K562 (cell line): Measurements from ENCODE around the gene HOXC12. TPM values are rescaled to one million over a fixed set of nuclear protein-coding genes. Genes with fewer than 3 reads are reported as not detected.
A peak's percentile ranks its signal among the peaks of the same experiment; 100 is the strongest.

ENCODE experiments used
- ATAC-seq: fragments of 200-7000 bp; cut with Tn5 transposase; 3 replicates; pipeline ENCODE4 v1.9.1; 2020; ENCODE audit warnings: moderate library complexity
- BruUV-seq: library from RNA; stranded (reverse); fragments of 400-500 nt; replicated peaks from 2 replicates; lab custom pipeline; 2021; lab: Mats Ljungman, UMichigan
- CTCF ChIA-PET: fragments of 300-600 bp; formaldehyde crosslinking; extraction: SDS; loops from one replicate; lab custom pipeline; 2021; ENCODE audit warnings: low intra/inter-chr PET ratio; lab: Yijun Ruan, JAX
- POLR2A ChIA-PET: fragments of 300-600, 350-650 bp; sonication (Branson Sonifier 250); formaldehyde crosslinking; extraction: SDS; loops from one replicate; lab custom pipeline; 2021; ENCODE audit warnings: antibody characterized with exemption, inconsistent platforms; lab: Yijun Ruan, JAX
- DNase-seq, 4 experiments: peaks; one replicate each; pipeline versions ENCODE4 v3.0.0 to v3.0.0-alpha.2; 2011 to 2018; ENCODE audit warnings: low spot score in 3 of 4, mixed read lengths in 3 of 4; ENCODE audit errors: extremely low read depth in 1 of 4
- FAIRE-seq: peaks from 2 replicates; lab custom pipeline; 2011; peaks lifted over from hg19 to GRCh38; lab: Jason Lieb, UNC
- H2AFZ ChIP-seq: 2 replicates; pipeline ENCODE4 v1.6.0; 2011; ENCODE audit warnings: low read depth, low read length, control low read depth, inconsistent platforms
- H3K27ac ChIP-seq: fragments of 200-600 bp; 3 replicates; pipeline ENCODE4 v1.8.0; 2011; ENCODE audit warnings: low read depth, mild to moderate bottlenecking, control low read depth, inconsistent platforms, low read length, moderate library complexity, mixed read lengths; ENCODE audit errors: extremely low read depth
- H3K27me3 ChIP-seq, 2 experiments: fragments of 300-600 bp in 1 of 2; 2 replicates in 1 of 2; 3 replicates in 1 of 2; pipeline versions ENCODE4 v1.6.0 to v1.8.0; 2011; ENCODE audit warnings: inconsistent platforms in 2 of 2, low read length in 2 of 2, mild to moderate bottlenecking in 1 of 2, mixed read lengths in 1 of 2, moderate library complexity in 1 of 2; ENCODE audit not compliant: control insufficient read depth in 2 of 2, insufficient read depth in 2 of 2
- H3K36me3 ChIP-seq: fragments of 300-600 bp; 3 replicates; pipeline ENCODE4 v1.8.0; 2011; ENCODE audit warnings: mild to moderate bottlenecking, low read length, inconsistent platforms; ENCODE audit not compliant: control insufficient read depth, insufficient read depth
- H3K4me1 ChIP-seq, 2 experiments: fragments of 200-600 bp in 1 of 2; replicated peaks in 1 of 2; 2 replicates in 1 of 2; 3 replicates in 1 of 2; pipeline versions ENCODE4 v1.5.1 to v1.8.0; 2011; ENCODE audit warnings: inconsistent platforms in 2 of 2, low read length in 2 of 2, mild to moderate bottlenecking in 1 of 2, mixed read lengths in 1 of 2, moderate library complexity in 1 of 2; ENCODE audit not compliant: control insufficient read depth in 2 of 2, insufficient read depth in 2 of 2
- H3K4me2 ChIP-seq: 2 replicates; pipeline ENCODE4 v1.6.1; 2011; ENCODE audit warnings: low read length, control low read depth, inconsistent platforms, mixed read lengths; ENCODE audit not compliant: insufficient read depth
- H3K4me3 ChIP-seq: fragments of 200-600 bp; sonication (generic), shearing (Covaris generic); 2 replicates; pipeline ENCODE4 v1.5.1; 2016; ENCODE audit warnings: control low read depth, inconsistent platforms
- H3K79me2 ChIP-seq: fragments of 200-600 bp; 3 replicates; pipeline ENCODE4 v1.8.0; 2011; ENCODE audit warnings: low read length, inconsistent platforms; ENCODE audit not compliant: control insufficient read depth, insufficient read depth
- H3K9ac ChIP-seq, 2 experiments: 2 replicates each; pipeline versions ENCODE4 v1.6.0 to v1.6.1; 2011; ENCODE audit warnings: low read depth in 2 of 2, low read length in 2 of 2, control low read depth in 1 of 2, inconsistent platforms in 1 of 2, mild to moderate bottlenecking in 1 of 2, mixed read lengths in 1 of 2; ENCODE audit not compliant: insufficient read depth in 1 of 2
- H3K9me1 ChIP-seq: one replicate; pipeline ENCODE4 v1.6.0; 2011; ENCODE audit warnings: inconsistent platforms, mild to moderate bottlenecking, low read length, moderate library complexity; ENCODE audit not compliant: control insufficient read depth, insufficient read depth
- H3K9me3 ChIP-seq: replicated peaks from 2 replicates; pipeline ENCODE4 v1.5.1; 2011; ENCODE audit warnings: low read depth, low read length, inconsistent platforms; ENCODE audit not compliant: control insufficient read depth, insufficient read depth
- H4K20me1 ChIP-seq: replicated peaks from 2 replicates; pipeline ENCODE4 v1.6.1; 2011; ENCODE audit warnings: low read length, inconsistent platforms, mixed read lengths; ENCODE audit not compliant: control insufficient read depth, insufficient read depth
- CEBPB ChIP-seq: fragments of 450-650 bp; IDR thresholded peaks from 2 replicates; pipeline ENCODE4 v1.6.1; 2016; ENCODE audit warnings: missing genetic modification characterization, missing compliant biosample characterization
- GATA2 ChIP-seq: sonication (generic); formaldehyde crosslinking; IDR thresholded peaks from 2 replicates; pipeline ENCODE4 v1.4.0; 2020; ENCODE audit warnings: mild to moderate bottlenecking, missing genetic modification reagents
- POLR2A ChIP-seq: fragments of 450-650 bp; conservative IDR thresholded peaks from 2 replicates; pipeline ENCODE4 v1.6.1; 2016
- RBM14 ChIP-seq: fragments of 200-400 bp; formaldehyde crosslinking; IDR thresholded peaks from 2 replicates; pipeline ENCODE4 v1.6.1; 2018; ENCODE audit warnings: low read depth, mild to moderate bottlenecking, low read length, moderate library complexity, borderline replicate concordance; ENCODE audit not compliant: insufficient read depth
- SMARCE1 ChIP-seq: fragments of 450-650 bp; IDR thresholded peaks from 2 replicates; pipeline ENCODE4 v1.7.1; 2016; ENCODE audit warnings: mild to moderate bottlenecking
- ZSCAN29 ChIP-seq: fragments of 450-650 bp; IDR thresholded peaks from 2 replicates; pipeline ENCODE4 v1.6.1; 2017
- WGBS: fragments of 100-300 bp; shearing (Covaris generic); methylation state at CpG from one replicate; pipeline ENCODE4 v1.1.6; 2016; ENCODE audit warnings: low coverage, mixed read lengths; ENCODE audit not compliant: insufficient coverage; ENCODE audit errors: missing lambda C conversion rate; 5-methylcytosine and 5-hydroxymethylcytosine counted together
- in situ Hi-C: fragments of 300-500 bp; cut with MboI; formaldehyde crosslinking; loops from 4 replicates; pipeline ENCODE4 v1.15.0; 2018; ENCODE audit warnings: inconsistent platforms, mixed read lengths
- intact Hi-C: fragments of 100-400 bp; cut with micrococcal nuclease; formaldehyde crosslinking; loops from 2 replicates; pipeline ENCODE4 v1.14.2; 2022
- polyA plus RNA-seq, 8 experiments: library from polyadenylated mRNA; depleted of rRNA in 4 of 8; stranded (reverse) in 5 of 8; unstranded in 3 of 8; fragments of >200 nt; fragmentation: Nextera tagmentation in 2 of 8; fragmentation: Illumina TruSeq in 1 of 8; extraction: Ambion mirVana in 2 of 8; extraction: Trizol in 1 of 8; gene quantifications; 2 replicates each; pipeline versions ENCODE4 v1.2.1 to v1.2.3, GENCODE V29; 2011 to 2014; ENCODE audit warnings: inconsistent platforms in 1 of 8, missing spikeins in 1 of 8
- total RNA-seq, 7 experiments: library from RNA; depleted of rRNA in 6 of 7; stranded (reverse); fragments of >200 nt in 6 of 7; fragmentation: Illumina TruSeq in 2 of 7; extraction: Trizol in 2 of 7; gene quantifications; 2 replicates each; pipeline versions ENCODE4 v1.2.1 to v1.2.3, GENCODE V29; 2011 to 2021; ENCODE audit warnings: low replicate concordance in 1 of 7

The HOXC12 gene
- total and polyA plus RNA-seq, 9 of the 15 experiments (the other 6 are each of a cell fraction or from before 2014, with no cell fraction given) = 0.04 to 0.36 (median 0.11) TPM; not detected in 1

- BruUV-seq = no TSS peak
- FAIRE-seq (no peak), DNase-seq (no peak), ATAC-seq (no peak)
- H4K20me1 ChIP-seq = no peaks in the 10 kb centered on the region
- H3K4me3 ChIP-seq = peak overlapping the region; percentile 15; the same call in 1 of the 2 replicates
- in situ Hi-C loops = no loop called here
- no peak overlapping the region for H3K27ac ChIP-seq
- H2AFZ ChIP-seq = no peak overlapping the region; the same call in 1 of the 2 replicates
- H3K9me3 ChIP-seq = no peaks in the 10 kb centered on the region
- peak; percentile 94 for TF ChIP-seq ZSCAN29
- TF ChIP-seq RBM14 = 0 out of 2 replicates have a peak, but pooled peaks have one; percentile 46
- TF ChIP-seq SMARCE1 = no peak
- TF ChIP-seq POLR2A = no peak
- TF ChIP-seq CEBPB = peak; percentile 29; the same call in 1 of the 2 replicates
- no peak for TF ChIP-seq GATA2 (CRISPR knock-in tag)
- no peaks in the 10 kb centered on the region for H3K36me3 ChIP-seq
- H3K79me2 ChIP-seq = no peaks in the 10 kb centered on the region
- ChIA-PET POLR2A (interaction anchor here (0.6 to 1.1 kb wide), 3 partner anchors 9 to 18 kb away, joined by 3 to 6 read pairs (median 3); partner anchors contain the start of gene HOXC12), CTCF (interaction anchor here (0.6 kb wide), 1 partner anchor 8 kb away, joined by 8 read pairs; no protein-coding TSS in a partner anchor)
- peaks cover 0 to 24% of the 10 kb centered on the region in 2 experiments; a peak in 2 of 5 replicates for H3K4me1 ChIP-seq
- 0 out of 2 replicates have a peak overlapping the region, but pooled peaks have one; percentile 62 for H3K4me2 ChIP-seq
- 32% methylated on average over 45 of the region's 91 CpGs for WGBS
- H3K9ac ChIP-seq = peak overlapping the region in 1 of 2 experiments; percentile 85; a peak in 2 of 4 replicates
- intact Hi-C loops = no loop called here
- peaks cover 33 to 60% of the 10 kb centered on the region in 2 experiments for H3K27me3 ChIP-seq
- H3K9me1 ChIP-seq = no peaks in the 10 kb centered on the region
These were observed 15.3 kb upstream of the HOXC12 start for GRCh38 chr12:53939141-53940108.
